ENCODE data around the gene PLCE1. TPM values are rescaled to one million over a fixed set of nuclear protein-coding genes. Genes with fewer than 3 reads are reported as not detected.

The PLCE1 gene
- total RNA-seq, 2 experiments from 2014 or later, result 0.03 TPM; not detected in 1

GRCh38 chr10:93991596-93992284, 2.0 kb upstream of the PLCE1 start:
- Mint-ChIP-seq H3K36me3 (ENCODE audit: low read depth) (no peaks in the 10 kb centered on the region), H3K9me3 (no peaks in the 10 kb centered on the region), H3K4me3 (no peak overlapping the region), H3K4me1 (ENCODE audit: low read depth) (no peaks in the 10 kb centered on the region), H3K27me3 (peaks cover 73% of the 10 kb centered on the region), H3K27ac (no peak overlapping the region)
- ATAC-seq (ENCODE audit: poor library complexity) (no peak), DNase-seq (no peak)
- peaks cover 39 to 40% of the 10 kb centered on the region in 2 experiments for H3K27me3 ChIP-seq (ENCODE audit: control insufficient read depth in 1 of 2, insufficient read depth in 2 of 2, low read length in 2 of 2)
- no peak overlapping the region for H3K4me3 ChIP-seq (ENCODE audit: low read length)
- intact Hi-C loops (cut with DNase I, micrococcal nuclease), result no loop called here
- H3K36me3 ChIP-seq (ENCODE audit: insufficient read depth, low read length), result no peaks in the 10 kb centered on the region
- H3K9me3 ChIP-seq (ENCODE audit: control insufficient read depth in 1 of 2, insufficient read depth in 1 of 2, low read length in 2 of 2), result peaks cover 0 to 5% of the 10 kb centered on the region in 2 experiments
- TF ChIP-seq CTCF (IDR thresholded peaks at IDR 0.05), result no peak
- peaks cover 2% of the 10 kb centered on the region for H3K4me1 ChIP-seq (ENCODE audit: insufficient read depth, low read length)
- POLR2A ChIA-PET, result no interaction called here
- CTCF ChIA-PET, result no interaction called here
- H3K27ac ChIP-seq (ENCODE audit: low read depth in 1 of 2, low read length in 2 of 2), result no peak overlapping the region

- Mint-ChIP-seq H3K4me1 (ENCODE audit: low read depth) (no peaks in the 10 kb centered on the region), H3K9me3 (no peaks in the 10 kb centered on the region), H3K27ac (no peak overlapping the region), H3K36me3 (ENCODE audit: low read depth) (no peaks in the 10 kb centered on the region), H3K27me3 (peaks cover 66% of the 10 kb centered on the region), H3K4me3 (no peak overlapping the region)
- intact Hi-C loops (cut with DNase I, micrococcal nuclease), result no loop called here
- no peak overlapping the region for H3K4me3 ChIP-seq (ENCODE audit: low read length)
- peaks cover 0 to 5% of the 10 kb centered on the region in 2 experiments for H3K9me3 ChIP-seq (ENCODE audit: control insufficient read depth in 1 of 2, insufficient read depth in 1 of 2, low read length in 2 of 2)
- ChIA-PET POLR2A (no interaction called here), CTCF (no interaction called here)
- no peak overlapping the region for H3K27ac ChIP-seq (ENCODE audit: low read depth in 1 of 2, low read length in 2 of 2)
- DNase-seq, result no peak
- no peaks in the 10 kb centered on the region for H3K36me3 ChIP-seq (ENCODE audit: insufficient read depth, low read length)
- H3K4me1 ChIP-seq (ENCODE audit: insufficient read depth, low read length), result peaks cover 2% of the 10 kb centered on the region
- ATAC-seq (ENCODE audit: poor library complexity), result no peak
- no peak for TF ChIP-seq CTCF (IDR thresholded peaks at IDR 0.05)
- H3K27me3 ChIP-seq (ENCODE audit: control insufficient read depth in 1 of 2, insufficient read depth in 2 of 2, low read length in 2 of 2), result peaks cover 34 to 42% of the 10 kb centered on the region in 2 experiments
Measured at GRCh38 chr10:93992400-93993030, 1.2 kb upstream of the PLCE1 start.

GRCh38 chr10:93993414-93993781, 333 bp upstream of the PLCE1 start:
- Histone ChIP-seq H3K36me3 (ENCODE audit: insufficient read depth, low read length) (no peaks in the 10 kb centered on the region), H3K4me3 (ENCODE audit: low read length) (no peak overlapping the region), H3K27me3 (ENCODE audit: control insufficient read depth in 1 of 2, insufficient read depth in 2 of 2, low read length in 2 of 2) (peaks cover 38 to 43% of the 10 kb centered on the region in 2 experiments), H3K9me3 (ENCODE audit: control insufficient read depth in 1 of 2, insufficient read depth in 1 of 2, low read length in 2 of 2) (peaks cover 0 to 5% of the 10 kb centered on the region in 2 experiments), H3K4me1 (ENCODE audit: insufficient read depth, low read length) (peaks cover 2% of the 10 kb centered on the region), H3K27ac (ENCODE audit: low read depth in 1 of 2, low read length in 2 of 2) (no peak overlapping the region)
- H3K4me1 Mint-ChIP-seq (ENCODE audit: low read depth), result no peaks in the 10 kb centered on the region
- no peak overlapping the region for H3K27ac Mint-ChIP-seq
- POLR2A ChIA-PET, result no interaction called here
- CTCF ChIA-PET, result no interaction called here
- no peak for TF ChIP-seq CTCF (IDR thresholded peaks at IDR 0.05)
- ATAC-seq (ENCODE audit: poor library complexity), result no peak
- intact Hi-C loops (cut with DNase I, micrococcal nuclease), result no loop called here
- H3K27me3 Mint-ChIP-seq, result peaks cover 67% of the 10 kb centered on the region
- no peaks in the 10 kb centered on the region for H3K36me3 Mint-ChIP-seq (ENCODE audit: low read depth)
- no peak for DNase-seq
- no peaks in the 10 kb centered on the region for H3K9me3 Mint-ChIP-seq
- no peak overlapping the region for H3K4me3 Mint-ChIP-seq

Measured in CD4-positive, alpha-beta T cell (primary cell).